Mesenchymal stem cell (in vitro differentiated cells and primary cell): ENCODE data around the gene PMF1. TPM values are rescaled to one million over a fixed set of nuclear protein-coding genes. Genes with fewer than 3 reads are reported as not detected.

ENCODE experiments used
- DNase-seq: peaks from one replicate; pipeline ENCODE4 v3.0.0-alpha.2; 2013
- H2AFZ ChIP-seq: one replicate; pipeline ENCODE4 v1.6.1; 2013; ENCODE audit warnings: low read depth, mild to moderate bottlenecking, control low read depth, inconsistent platforms, low read length, moderate library complexity
- H2AK5ac ChIP-seq: 2 replicates; pipeline ENCODE4 v1.6.1; 2013; ENCODE audit warnings: low read length, moderate library complexity, mild to moderate bottlenecking, inconsistent platforms; ENCODE audit not compliant: severe bottlenecking
- H2BK120ac ChIP-seq: one replicate; pipeline ENCODE4 v1.6.1; 2013; ENCODE audit warnings: low read depth, mild to moderate bottlenecking, inconsistent platforms, low read length, moderate library complexity
- H2BK12ac ChIP-seq, 2 experiments: one replicate each; pipeline ENCODE4 v1.6.1; 2013; ENCODE audit warnings: inconsistent platforms in 2 of 2, low read length in 2 of 2, mild to moderate bottlenecking in 2 of 2, moderate library complexity in 2 of 2, control low read depth in 1 of 2
- H2BK15ac ChIP-seq: one replicate; pipeline ENCODE4 v1.6.1; 2013; ENCODE audit warnings: mild to moderate bottlenecking, low read depth, inconsistent platforms; ENCODE audit not compliant: poor library complexity, severe bottlenecking
- H2BK5ac ChIP-seq: 2 replicates; pipeline ENCODE4 v1.6.1; 2013; ENCODE audit warnings: low read depth, mild to moderate bottlenecking, low read length, control low read depth, inconsistent platforms; ENCODE audit not compliant: poor library complexity, severe bottlenecking
- H3K14ac ChIP-seq, 2 experiments: one replicate each; pipeline ENCODE4 v1.6.1; 2013; ENCODE audit warnings: inconsistent platforms in 2 of 2, low read length in 2 of 2, control low read depth in 1 of 2, mild to moderate bottlenecking in 1 of 2, moderate library complexity in 1 of 2
- H3K18ac ChIP-seq, 2 experiments: one replicate each; pipeline ENCODE4 v1.6.1; 2013; ENCODE audit warnings: inconsistent platforms in 2 of 2, low read length in 2 of 2, control low read depth in 1 of 2, low read depth in 1 of 2, mild to moderate bottlenecking in 1 of 2
- H3K23ac ChIP-seq, 2 experiments: one replicate each; pipeline ENCODE4 v1.6.1; 2013; ENCODE audit warnings: inconsistent platforms in 2 of 2, low read length in 2 of 2, mild to moderate bottlenecking in 2 of 2, moderate library complexity in 2 of 2, control low read depth in 1 of 2
- H3K27ac ChIP-seq: 2 replicates; pipeline ENCODE4 v1.5.1; 2013; ENCODE audit warnings: mild to moderate bottlenecking, moderate library complexity, low read length, control low read depth, inconsistent platforms; ENCODE audit not compliant: poor library complexity, severe bottlenecking
- H3K27me3 ChIP-seq, 2 experiments: 2 replicates each; pipeline versions ENCODE4 v1.6.1 to v1.7.0; 2013; ENCODE audit warnings: low read length in 2 of 2, mild to moderate bottlenecking in 2 of 2, moderate library complexity in 2 of 2, control low read depth in 1 of 2, inconsistent platforms in 1 of 2; ENCODE audit not compliant: control insufficient read depth in 1 of 2, insufficient read depth in 1 of 2
- H3K36me3 ChIP-seq, 2 experiments: 2 replicates each; pipeline versions ENCODE4 v1.6.1 to v1.7.0; 2013; ENCODE audit warnings: low read length in 2 of 2, control low read depth in 1 of 2, inconsistent platforms in 1 of 2, low read depth in 1 of 2, mild to moderate bottlenecking in 1 of 2; ENCODE audit not compliant: insufficient read depth in 2 of 2, control insufficient read depth in 1 of 2
- H3K4ac ChIP-seq, 2 experiments: one replicate each; pipeline ENCODE4 v1.6.1; 2013; ENCODE audit warnings: inconsistent platforms in 2 of 2, low read length in 2 of 2, mild to moderate bottlenecking in 2 of 2, moderate library complexity in 2 of 2, control low read depth in 1 of 2, low read depth in 1 of 2
- H3K4me1 ChIP-seq: 2 replicates; pipeline ENCODE4 v1.6.1; 2013; ENCODE audit warnings: low read depth, low read length, control low read depth; ENCODE audit not compliant: control insufficient read depth, insufficient read depth
- H3K4me2 ChIP-seq: 2 replicates; pipeline ENCODE4 v1.6.1; 2013; ENCODE audit warnings: low read length, mild to moderate bottlenecking, inconsistent platforms; ENCODE audit not compliant: poor library complexity, severe bottlenecking
- H3K4me3 ChIP-seq, 2 experiments: 2 replicates each; pipeline versions ENCODE4 v1.5.1 to v1.7.0; 2013; ENCODE audit warnings: low read length in 2 of 2, mild to moderate bottlenecking in 2 of 2, control low read depth in 1 of 2, low read depth in 1 of 2; ENCODE audit not compliant: insufficient read depth in 1 of 2
- H3K79me1 ChIP-seq: replicated peaks from 2 replicates; pipeline ENCODE4 v1.6.1; 2013; ENCODE audit warnings: mild to moderate bottlenecking, control low read depth, low read length, inconsistent platforms; ENCODE audit not compliant: poor library complexity, severe bottlenecking
- H3K9ac ChIP-seq: 2 replicates; pipeline ENCODE4 v1.7.0; 2013; ENCODE audit warnings: mild to moderate bottlenecking, low read length, moderate library complexity
- H3K9me3 ChIP-seq: 2 replicates; pipeline ENCODE4 v1.7.0; 2013; ENCODE audit warnings: mild to moderate bottlenecking, low read length; ENCODE audit not compliant: control insufficient read depth
- H4K8ac ChIP-seq: one replicate; pipeline ENCODE4 v1.6.1; 2013; ENCODE audit warnings: inconsistent platforms, mild to moderate bottlenecking, low read length, moderate library complexity
- H4K91ac ChIP-seq: one replicate; pipeline ENCODE4 v1.6.1; 2013; ENCODE audit warnings: mild to moderate bottlenecking, low read length, inconsistent platforms
- WGBS: methylation state at CpG from one replicate; pipeline ENCODE4 v1.1.7; 2013; ENCODE audit warnings: mixed read lengths; 5-methylcytosine and 5-hydroxymethylcytosine counted together
- polyA plus RNA-seq, 2 experiments: library from polyadenylated mRNA; stranded (reverse); fragments of 200-250 nt; gene quantifications; one replicate each; pipeline ENCODE4 v1.2.3, GENCODE V29; 2013

The PMF1 gene, protein sequence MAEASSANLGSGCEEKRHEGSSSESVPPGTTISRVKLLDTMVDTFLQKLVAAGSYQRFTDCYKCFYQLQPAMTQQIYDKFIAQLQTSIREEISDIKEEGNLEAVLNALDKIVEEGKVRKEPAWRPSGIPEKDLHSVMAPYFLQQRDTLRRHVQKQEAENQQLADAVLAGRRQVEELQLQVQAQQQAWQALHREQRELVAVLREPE
- polyA plus RNA-seq (2013, experiment 1 of 2): 43.5 TPM
- polyA plus RNA-seq (2013, experiment 2 of 2): 45.8 TPM

DNA sequence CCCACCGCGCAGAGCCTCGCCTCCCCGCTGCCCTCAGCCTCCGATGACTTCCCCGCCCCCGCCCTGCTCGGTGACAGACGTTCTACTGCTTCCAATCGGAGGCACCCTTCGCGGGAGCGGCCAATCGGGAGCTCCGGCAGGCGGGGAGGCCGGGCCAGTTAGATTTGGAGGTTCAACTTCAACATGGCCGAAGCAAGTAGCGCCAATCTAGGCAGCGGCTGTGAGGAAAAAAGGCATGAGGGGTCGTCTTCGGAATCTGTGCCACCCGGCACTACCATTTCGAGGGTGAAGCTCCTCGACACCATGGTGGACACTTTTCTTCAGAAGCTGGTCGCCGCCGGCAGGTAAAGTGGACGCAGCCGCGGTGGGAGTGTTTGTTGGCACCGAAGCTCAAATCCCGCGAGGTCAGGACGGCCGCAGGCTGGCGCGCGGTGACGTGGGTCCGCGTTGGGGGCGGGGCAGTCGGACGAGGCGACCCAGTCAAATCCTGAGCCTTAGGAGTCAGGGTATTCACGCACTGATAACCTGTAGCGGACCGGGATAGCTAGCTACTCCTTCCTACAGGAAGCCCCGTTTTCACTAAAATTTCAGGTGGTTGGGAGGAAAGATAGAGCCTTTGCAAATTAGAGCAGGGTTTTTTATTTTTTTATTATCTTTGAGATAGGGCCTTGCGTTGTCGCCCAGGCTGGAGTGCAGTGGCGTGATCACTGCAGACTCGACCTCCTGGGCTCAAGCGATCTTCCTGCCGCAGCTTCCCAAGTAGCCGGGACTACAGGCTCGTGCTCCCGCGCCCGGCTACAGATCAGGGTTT lies at the start of gene PMF1:
Gene PMF1 (plus strand): TSS at position 175 of the 811 bp plus-strand sequence. CDS start 9 bp downstream, at position 184.
- peak within 1 kb of the TSS; percentile 97 for H2AK5ac ChIP-seq
- H3K9ac ChIP-seq: peak within 1 kb of the TSS; percentile 96
- H3K4me3 ChIP-seq: peak within 1 kb of the TSS; percentile 83 to 87
- peak within 1 kb of the TSS; percentile 83 for H2AFZ ChIP-seq
- H3K23ac ChIP-seq: peak within 1 kb of the TSS in 1 of 2 experiments; percentile 94
- WGBS: under 1% methylated on average over 55 of the region's 61 CpGs
- peaks cover 27 to 44% of the 10 kb centered on the region in 2 experiments for H3K36me3 ChIP-seq
- H3K18ac ChIP-seq: peak within 1 kb of the TSS; percentile 58 to 99
- H3K14ac ChIP-seq: peak within 1 kb of the TSS in 1 of 2 experiments; percentile 96
- peak within 1 kb of the TSS; percentile 85 for H4K91ac ChIP-seq
- DNase-seq: peak; percentile 98
- no peak within 1 kb of the TSS for H2BK15ac ChIP-seq
- peak within 1 kb of the TSS; percentile 95 for H2BK5ac ChIP-seq
- peak within 1 kb of the TSS; percentile 90 for H3K4me2 ChIP-seq
- H2BK12ac ChIP-seq: peak within 1 kb of the TSS in 1 of 2 experiments; percentile 57
- H3K79me1 ChIP-seq: peaks cover 11% of the 10 kb centered on the region
- H3K27me3 ChIP-seq: no peaks in the 10 kb centered on the region
- H3K9me3 ChIP-seq: no peaks in the 10 kb centered on the region
- peak within 1 kb of the TSS; percentile 93 for H4K8ac ChIP-seq
- H2BK120ac ChIP-seq: no peak within 1 kb of the TSS
- peak within 1 kb of the TSS; percentile 98 for H3K27ac ChIP-seq
- peak within 1 kb of the TSS; percentile 75 to 82 for H3K4ac ChIP-seq
- H3K4me1 ChIP-seq: peaks cover 6% of the 10 kb centered on the region

DNA sequence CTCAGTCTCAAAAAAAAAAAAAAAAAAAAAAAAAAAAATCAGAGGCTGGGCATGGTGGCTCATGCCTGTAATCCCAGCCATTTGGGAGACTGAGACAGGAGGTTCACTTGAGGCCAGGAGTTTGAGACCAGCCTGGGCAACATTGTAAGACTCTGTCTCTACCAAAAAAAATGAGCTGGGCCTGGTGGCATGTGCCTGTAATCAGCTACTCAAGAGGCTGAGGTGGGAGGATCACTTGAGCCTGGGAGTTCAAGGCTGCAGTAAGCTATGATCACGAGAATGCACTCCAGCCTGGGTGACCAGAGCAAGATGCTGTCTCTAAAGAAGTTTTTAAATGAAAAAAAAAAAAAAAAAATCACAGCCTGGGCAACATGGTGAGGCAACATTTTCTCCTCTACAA lies 49.1 kb upstream of the PMF1 start:
- Histone ChIP-seq H3K36me3 (no peaks in the 10 kb centered on the region), H3K4ac (no peak overlapping the region), H4K91ac (no peak overlapping the region), H3K27me3 (no peaks in the 10 kb centered on the region), H3K4me2 (no peak overlapping the region), H2BK5ac (no peak overlapping the region), H4K8ac (no peak overlapping the region), H3K14ac (no peak overlapping the region), H3K79me1 (no peaks in the 10 kb centered on the region), H3K4me1 (peaks cover 22% of the 10 kb centered on the region), H2BK120ac (no peak overlapping the region), H2BK15ac (no peak overlapping the region), H2BK12ac (no peak overlapping the region), H2AK5ac (no peak overlapping the region), H3K9me3 (no peaks in the 10 kb centered on the region), H3K23ac (no peak overlapping the region), H3K18ac (no peak overlapping the region), H3K27ac (no peak overlapping the region), H3K9ac (no peak overlapping the region), H3K4me3 (no peak overlapping the region), H2AFZ (no peak overlapping the region)
- 100% methylated on average over 1 of the region's 1 CpG for WGBS
- DNase-seq: no peak

DNA sequence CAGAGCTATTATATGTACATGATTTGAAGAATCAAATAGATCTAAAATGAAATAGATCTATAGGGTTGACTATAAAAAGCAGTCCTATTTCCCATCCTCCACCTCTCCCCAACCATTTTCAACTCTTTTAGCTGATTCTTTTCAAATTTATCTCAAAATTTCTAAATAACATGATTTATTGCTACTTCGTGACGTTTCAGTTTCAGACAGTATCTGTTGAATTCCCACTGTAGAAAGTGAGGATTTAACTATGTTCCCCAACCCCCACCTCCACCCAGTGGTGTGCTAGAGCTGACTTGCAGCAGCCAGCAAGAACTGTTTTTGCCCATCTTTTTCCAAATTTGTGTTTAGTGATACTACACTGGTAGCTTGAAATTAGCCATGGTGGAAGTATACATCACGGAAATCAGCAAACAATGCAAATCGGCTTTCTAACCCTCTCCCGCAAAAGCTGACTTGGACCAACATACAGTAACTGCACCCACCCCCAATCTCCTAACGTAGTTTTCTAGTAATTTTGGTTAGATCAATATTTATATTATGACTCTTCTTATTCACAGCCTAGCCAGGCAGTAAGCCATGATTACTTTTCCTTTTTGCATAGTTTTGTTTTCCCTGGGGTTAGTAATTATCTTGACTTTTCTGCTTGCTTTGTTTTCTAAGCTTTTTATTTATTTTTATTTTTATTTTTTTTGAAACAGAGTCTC lies 48.5 kb upstream of the PMF1 start:
- H3K27me3 ChIP-seq: no peaks in the 10 kb centered on the region
- H3K9ac ChIP-seq: no peak overlapping the region
- H4K8ac ChIP-seq: no peak overlapping the region
- no peak overlapping the region for H3K18ac ChIP-seq
- H2BK12ac ChIP-seq: no peak overlapping the region
- H3K79me1 ChIP-seq: no peaks in the 10 kb centered on the region
- no peaks in the 10 kb centered on the region for H3K9me3 ChIP-seq
- no peaks in the 10 kb centered on the region for H3K36me3 ChIP-seq
- no peak overlapping the region for H4K91ac ChIP-seq
- H2AK5ac ChIP-seq: no peak overlapping the region
- H3K23ac ChIP-seq: no peak overlapping the region
- H3K4me3 ChIP-seq: no peak overlapping the region
- no peak overlapping the region for H2BK120ac ChIP-seq
- no peak overlapping the region for H3K14ac ChIP-seq
- DNase-seq: no peak
- H3K27ac ChIP-seq: no peak overlapping the region
- WGBS: 97% methylated on average over 5 of the region's 6 CpGs
- no peak overlapping the region for H2BK15ac ChIP-seq
- no peak overlapping the region for H3K4me2 ChIP-seq
- no peak overlapping the region for H2BK5ac ChIP-seq
- H3K4me1 ChIP-seq: peaks cover 21% of the 10 kb centered on the region
- H2AFZ ChIP-seq: no peak overlapping the region
- H3K4ac ChIP-seq: no peak overlapping the region

DNA sequence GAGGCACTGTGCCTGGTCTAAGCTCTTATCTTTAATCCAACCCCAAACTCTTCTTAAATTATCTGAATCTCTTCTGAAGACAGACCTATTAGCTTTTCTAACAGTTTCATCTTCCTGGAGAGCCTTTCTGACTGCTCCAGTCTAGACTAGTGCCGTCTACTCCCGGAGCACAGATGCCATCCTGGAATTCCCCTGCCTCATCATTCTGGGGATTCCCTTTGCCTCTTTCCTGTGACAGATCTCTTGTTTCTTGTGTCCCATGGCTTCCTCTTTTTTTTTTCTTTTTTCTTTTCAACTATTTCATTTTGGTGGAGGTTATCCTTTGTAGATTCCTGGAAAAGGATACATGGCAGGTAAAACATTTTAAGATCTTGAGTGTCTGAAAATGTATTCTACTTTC lies 47.7 kb upstream of the PMF1 start:
- H2BK15ac ChIP-seq: no peak overlapping the region
- H3K23ac ChIP-seq: no peak overlapping the region
- H3K4ac ChIP-seq: no peak overlapping the region
- no peak overlapping the region for H3K9ac ChIP-seq
- H3K27me3 ChIP-seq: no peaks in the 10 kb centered on the region
- H4K91ac ChIP-seq: no peak overlapping the region
- no peaks in the 10 kb centered on the region for H3K9me3 ChIP-seq
- no peak overlapping the region for H2BK5ac ChIP-seq
- peak; percentile 67 for DNase-seq
- 84% methylated on average over 2 of the region's 2 CpGs for WGBS
- H3K4me2 ChIP-seq: no peak overlapping the region
- no peak overlapping the region for H3K18ac ChIP-seq
- no peak overlapping the region for H2BK120ac ChIP-seq
- H2BK12ac ChIP-seq: no peak overlapping the region
- H3K79me1 ChIP-seq: no peaks in the 10 kb centered on the region
- H3K4me3 ChIP-seq: no peak overlapping the region
- no peak overlapping the region for H3K27ac ChIP-seq
- no peak overlapping the region for H3K14ac ChIP-seq
- no peak overlapping the region for H4K8ac ChIP-seq
- H3K36me3 ChIP-seq: no peaks in the 10 kb centered on the region
- H3K4me1 ChIP-seq: peaks cover 16% of the 10 kb centered on the region
- H2AFZ ChIP-seq: no peak overlapping the region
- no peak overlapping the region for H2AK5ac ChIP-seq
